ENCODE data around the gene CD209.

CD209 gene

GRCh38 chr19:7734220-7735203 lies 12.8 kb downstream of the CD209 start:
- H3K4me1 Mint-ChIP-seq: peaks cover 10% of the 10 kb centered on the region
- H3K36me3 Mint-ChIP-seq: no peaks in the 10 kb centered on the region
- H3K27me3 Mint-ChIP-seq: peaks cover 7% of the 10 kb centered on the region
- H3K27ac Mint-ChIP-seq: no peak overlapping the region
- no peaks in the 10 kb centered on the region for H3K9me3 Mint-ChIP-seq
- no peak overlapping the region for H3K4me3 Mint-ChIP-seq

- no peak overlapping the region for H3K4me3 Mint-ChIP-seq
- no peaks in the 10 kb centered on the region for H3K9me3 Mint-ChIP-seq
- peaks cover 17% of the 10 kb centered on the region for H3K27me3 Mint-ChIP-seq
- no peaks in the 10 kb centered on the region for H3K36me3 Mint-ChIP-seq
- H3K4me1 Mint-ChIP-seq: peaks cover 18% of the 10 kb centered on the region
- H3K27ac Mint-ChIP-seq: no peak overlapping the region
Observed at GRCh38 chr19:7733376-7733775, 14.0 kb downstream of the CD209 start.

- Mint-ChIP-seq H3K36me3 (no peaks in the 10 kb centered on the region), H3K27me3 (peaks cover 25% of the 10 kb centered on the region), H3K4me1 (peaks cover 14% of the 10 kb centered on the region), H3K4me3 (no peak within 1 kb of the TSS), H3K9me3 (no peaks in the 10 kb centered on the region), H3K27ac (no peak within 1 kb of the TSS)
Observed at GRCh38 chr19:7732045-7732444, 15.3 kb downstream of the CD209 start, which contains the start of gene CLEC4G. Gene CLEC4G, minus strand, starts transcription at chr19:7732110. Its CDS starts 8 bp downstream, at chr19:7732102.

- H3K9me3 Mint-ChIP-seq: no peaks in the 10 kb centered on the region
- H3K4me3 Mint-ChIP-seq: no peak overlapping the region
- H3K4me1 Mint-ChIP-seq: peaks cover 14% of the 10 kb centered on the region
- no peak overlapping the region for H3K27ac Mint-ChIP-seq
- H3K36me3 Mint-ChIP-seq: no peaks in the 10 kb centered on the region
- H3K27me3 Mint-ChIP-seq: peaks cover 25% of the 10 kb centered on the region
Observed at GRCh38 chr19:7731615-7732014, 15.7 kb downstream of the CD209 start.

GRCh38 chr19:7731218-7731595 lies 16.1 kb downstream of the CD209 start:
- no peak overlapping the region for H3K4me3 Mint-ChIP-seq
- peaks cover 14% of the 10 kb centered on the region for H3K4me1 Mint-ChIP-seq
- no peaks in the 10 kb centered on the region for H3K9me3 Mint-ChIP-seq
- H3K27ac Mint-ChIP-seq: no peak overlapping the region
- no peaks in the 10 kb centered on the region for H3K36me3 Mint-ChIP-seq
- H3K27me3 Mint-ChIP-seq: peaks cover 26% of the 10 kb centered on the region

- H3K9me3 Mint-ChIP-seq: no peaks in the 10 kb centered on the region
Observed at GRCh38 chr19:7730286-7731217, 16.8 kb downstream of the CD209 start.

GRCh38 chr19:7729831-7730285 lies 17.5 kb downstream of the CD209 start:
- H3K27ac Mint-ChIP-seq: no peak overlapping the region
- peaks cover 26% of the 10 kb centered on the region for H3K27me3 Mint-ChIP-seq
- no peaks in the 10 kb centered on the region for H3K36me3 Mint-ChIP-seq
- peaks cover 14% of the 10 kb centered on the region for H3K4me1 Mint-ChIP-seq
- H3K9me3 Mint-ChIP-seq: no peaks in the 10 kb centered on the region
- H3K4me3 Mint-ChIP-seq: peak overlapping the region; percentile 66

More at GRCh38 chr19:7730286-7731217, 16.8 kb downstream of the CD209 start:
- H3K36me3 Mint-ChIP-seq: no peaks in the 10 kb centered on the region
- H3K27me3 Mint-ChIP-seq: peaks cover 26% of the 10 kb centered on the region
- H3K4me3 Mint-ChIP-seq: no peak overlapping the region
- peaks cover 14% of the 10 kb centered on the region for H3K4me1 Mint-ChIP-seq
- H3K27ac Mint-ChIP-seq: no peak overlapping the region

GRCh38 chr19:7729211-7729610 lies 18.1 kb downstream of the CD209 start:
- H3K27ac Mint-ChIP-seq: no peak overlapping the region
- H3K27me3 Mint-ChIP-seq: peaks cover 26% of the 10 kb centered on the region
- H3K4me1 Mint-ChIP-seq: peaks cover 14% of the 10 kb centered on the region
- H3K9me3 Mint-ChIP-seq: no peaks in the 10 kb centered on the region
- H3K4me3 Mint-ChIP-seq: no peak overlapping the region
- H3K36me3 Mint-ChIP-seq: no peaks in the 10 kb centered on the region

GRCh38 chr19:7725791-7726190 lies 21.5 kb downstream of the CD209 start:
- Mint-ChIP-seq H3K27ac (no peak overlapping the region), H3K4me1 (peaks cover 14% of the 10 kb centered on the region), H3K4me3 (no peak overlapping the region), H3K36me3 (no peaks in the 10 kb centered on the region), H3K27me3 (peaks cover 24% of the 10 kb centered on the region), H3K9me3 (no peaks in the 10 kb centered on the region)

- Mint-ChIP-seq H3K27ac (no peak overlapping the region), H3K4me3 (no peak overlapping the region), H3K4me1 (peaks cover 8% of the 10 kb centered on the region), H3K27me3 (peaks cover 1% of the 10 kb centered on the region), H3K36me3 (no peaks in the 10 kb centered on the region), H3K9me3 (no peaks in the 10 kb centered on the region)
Observed at GRCh38 chr19:7722231-7722651, 25.1 kb downstream of the CD209 start.

- Mint-ChIP-seq H3K9me3 (no peaks in the 10 kb centered on the region), H3K4me3 (no peak overlapping the region), H3K36me3 (no peaks in the 10 kb centered on the region), H3K27me3 (no peaks in the 10 kb centered on the region), H3K4me1 (peaks cover 8% of the 10 kb centered on the region), H3K27ac (no peak overlapping the region)
Observed at GRCh38 chr19:7720351-7720750, 27.0 kb downstream of the CD209 start.

- H3K36me3 Mint-ChIP-seq: no peaks in the 10 kb centered on the region
- H3K4me1 Mint-ChIP-seq: peaks cover 18% of the 10 kb centered on the region
- H3K4me3 Mint-ChIP-seq: no peak overlapping the region
- H3K9me3 Mint-ChIP-seq: no peaks in the 10 kb centered on the region
- no peaks in the 10 kb centered on the region for H3K27me3 Mint-ChIP-seq
- H3K27ac Mint-ChIP-seq: no peak overlapping the region
Observed at GRCh38 chr19:7718668-7719067, 28.7 kb downstream of the CD209 start.

- Mint-ChIP-seq H3K4me3 (no peak overlapping the region), H3K27me3 (no peaks in the 10 kb centered on the region), H3K27ac (no peak overlapping the region), H3K36me3 (no peaks in the 10 kb centered on the region), H3K9me3 (no peaks in the 10 kb centered on the region), H3K4me1 (peaks cover 18% of the 10 kb centered on the region)
Observed at GRCh38 chr19:7716762-7717161, 30.6 kb downstream of the CD209 start.

- H3K9me3 Mint-ChIP-seq: no peaks in the 10 kb centered on the region
- H3K4me1 Mint-ChIP-seq: peaks cover 21% of the 10 kb centered on the region
- H3K27ac Mint-ChIP-seq: no peak overlapping the region
- H3K27me3 Mint-ChIP-seq: no peaks in the 10 kb centered on the region
- H3K4me3 Mint-ChIP-seq: no peak overlapping the region
- H3K36me3 Mint-ChIP-seq: no peaks in the 10 kb centered on the region
Observed at GRCh38 chr19:7715671-7716070, 31.7 kb downstream of the CD209 start.

- H3K27me3 Mint-ChIP-seq: no peaks in the 10 kb centered on the region
- H3K4me1 Mint-ChIP-seq: peaks cover 43% of the 10 kb centered on the region
- H3K9me3 Mint-ChIP-seq: no peaks in the 10 kb centered on the region
- peak overlapping the region; percentile 30 for H3K27ac Mint-ChIP-seq
- no peaks in the 10 kb centered on the region for H3K36me3 Mint-ChIP-seq
- no peak overlapping the region for H3K4me3 Mint-ChIP-seq
Observed at GRCh38 chr19:7710616-7711015, 36.7 kb downstream of the CD209 start.

Data from activated naive CD4-positive, alpha-beta T cell treated with anti-CD3 and anti-CD28 coated beads, Interleukin-2, amount 50 U/mL, for 24 hours (primary cell).